CD8-positive, alpha-beta memory T cell (primary cell): Measurements from ENCODE around the gene PDSS2. TPM values are rescaled to one million over a fixed set of nuclear protein-coding genes. Genes with fewer than 3 reads are reported as not detected.
A peak's percentile ranks its signal among the peaks of the same experiment; 100 is the strongest.
"Not testable (repeated sequence)": the region's sequence is repeated elsewhere in the genome, so short reads cannot be mapped to it uniquely, and the experiment has no call there.

Experiments used
- CTCF ChIA-PET: fragments of 350-600 bp; sonication (Branson Sonifier 250); formaldehyde crosslinking; loops from one replicate; lab custom pipeline; 2021; ENCODE audit warnings: antibody characterized with exemption; lab: Charles Lee
- POLR2A ChIA-PET: fragments of 350-600 bp; sonication (Branson Sonifier 250); formaldehyde crosslinking; loops from one replicate; lab custom pipeline; 2021; ENCODE audit warnings: antibody characterized with exemption; lab: Charles Lee
- DNase-seq, 5 donors: peaks; one replicate each; pipeline versions ENCODE4 v3.0.0 to v3.0.0-alpha.2; 2020 to 2022; ENCODE audit warnings: mixed read lengths in 1 of 5
- H3K27ac ChIP-seq: one replicate; pipeline ENCODE4 v1.7.0; 2013; ENCODE audit warnings: low read depth, mild to moderate bottlenecking, low read length, moderate library complexity
- H3K27me3 ChIP-seq: 2 replicates; pipeline ENCODE4 v1.7.0; 2013; ENCODE audit warnings: low read length, mild to moderate bottlenecking; ENCODE audit not compliant: insufficient read depth, poor library complexity, severe bottlenecking
- H3K36me3 ChIP-seq: 2 replicates; pipeline ENCODE4 v1.7.0; 2013; ENCODE audit warnings: mild to moderate bottlenecking, low read length, moderate library complexity; ENCODE audit not compliant: insufficient read depth
- H3K4me1 ChIP-seq: 2 replicates; pipeline ENCODE4 v1.7.0; 2013; ENCODE audit warnings: mild to moderate bottlenecking, low read length, moderate library complexity; ENCODE audit not compliant: insufficient read depth
- H3K4me3 ChIP-seq: 2 replicates; pipeline ENCODE4 v1.7.0; 2013; ENCODE audit warnings: mild to moderate bottlenecking, low read length
- H3K9me3 ChIP-seq: 2 replicates; pipeline ENCODE4 v1.7.0; 2013; ENCODE audit warnings: mild to moderate bottlenecking, low read length
- H3K27ac Mint-ChIP-seq, 8 donors: one replicate each; pipeline ENCODE4 v1.8.0; 2020 to 2021; ENCODE audit warnings: mixed read lengths in 8 of 8, mild to moderate bottlenecking in 6 of 8, inconsistent platforms in 3 of 8, moderate library complexity in 3 of 8
- H3K27me3 Mint-ChIP-seq, 2 donors: one replicate each; pipeline ENCODE4 v1.8.0; 2020 to 2021; ENCODE audit warnings: mixed read lengths in 2 of 2, mild to moderate bottlenecking in 1 of 2, moderate library complexity in 1 of 2
- H3K36me3 Mint-ChIP-seq, 3 donors: one replicate each; pipeline ENCODE4 v1.8.0; 2020 to 2021; ENCODE audit warnings: mixed read lengths in 3 of 3, inconsistent platforms in 1 of 3, mild to moderate bottlenecking in 1 of 3
- H3K4me1 Mint-ChIP-seq, 3 donors: one replicate each; pipeline ENCODE4 v1.8.0; 2020 to 2021; ENCODE audit warnings: mixed read lengths in 3 of 3, inconsistent platforms in 1 of 3, mild to moderate bottlenecking in 1 of 3
- H3K4me3 Mint-ChIP-seq, 7 donors: one replicate each; pipeline ENCODE4 v1.8.0; 2020 to 2021; ENCODE audit warnings: mixed read lengths in 7 of 7, mild to moderate bottlenecking in 6 of 7, moderate library complexity in 4 of 7, inconsistent platforms in 2 of 7
- H3K9me3 Mint-ChIP-seq, 5 donors: one replicate each; pipeline ENCODE4 v1.8.0; 2020 to 2022; ENCODE audit warnings: mixed read lengths in 5 of 5, mild to moderate bottlenecking in 3 of 5, moderate library complexity in 2 of 5, inconsistent platforms in 1 of 5
- polyA plus RNA-seq: library from polyadenylated mRNA; unstranded; fragments of 300-500 nt; fragmentation: Illumina TruSeq; gene quantifications from one replicate; pipeline ENCODE4 v1.2.3, GENCODE V29; 2021
- total RNA-seq, 2 experiments: library from RNA; stranded (reverse); gene quantifications; one replicate each; pipeline ENCODE4 v1.2.3, GENCODE V29; 2021

The PDSS2 gene
- total and polyA plus RNA-seq, 3 experiments from 2014 or later: 13.4 to 14.2 (median 13.7) TPM

- H3K4me3 Mint-ChIP-seq, H3K4me3 ChIP-seq, H3K27ac ChIP-seq, POLR2A ChIA-PET, H3K27me3 Mint-ChIP-seq, DNase-seq, H3K4me1 Mint-ChIP-seq, H3K9me3 ChIP-seq, H3K4me1 ChIP-seq, H3K27me3 ChIP-seq, CTCF ChIA-PET, H3K36me3 ChIP-seq, H3K27ac Mint-ChIP-seq: not testable (repeated sequence)
- peaks cover 19 to 41% (median 31%) of the 10 kb centered on the region in 3 donors for H3K36me3 Mint-ChIP-seq
- H3K9me3 Mint-ChIP-seq: peaks cover 6 to 21% (median 15%) of the 10 kb centered on the region in 5 donors
Measured at GRCh38 chr6:107364173-107364572, 95.2 kb downstream of the PDSS2 start.

DNA sequence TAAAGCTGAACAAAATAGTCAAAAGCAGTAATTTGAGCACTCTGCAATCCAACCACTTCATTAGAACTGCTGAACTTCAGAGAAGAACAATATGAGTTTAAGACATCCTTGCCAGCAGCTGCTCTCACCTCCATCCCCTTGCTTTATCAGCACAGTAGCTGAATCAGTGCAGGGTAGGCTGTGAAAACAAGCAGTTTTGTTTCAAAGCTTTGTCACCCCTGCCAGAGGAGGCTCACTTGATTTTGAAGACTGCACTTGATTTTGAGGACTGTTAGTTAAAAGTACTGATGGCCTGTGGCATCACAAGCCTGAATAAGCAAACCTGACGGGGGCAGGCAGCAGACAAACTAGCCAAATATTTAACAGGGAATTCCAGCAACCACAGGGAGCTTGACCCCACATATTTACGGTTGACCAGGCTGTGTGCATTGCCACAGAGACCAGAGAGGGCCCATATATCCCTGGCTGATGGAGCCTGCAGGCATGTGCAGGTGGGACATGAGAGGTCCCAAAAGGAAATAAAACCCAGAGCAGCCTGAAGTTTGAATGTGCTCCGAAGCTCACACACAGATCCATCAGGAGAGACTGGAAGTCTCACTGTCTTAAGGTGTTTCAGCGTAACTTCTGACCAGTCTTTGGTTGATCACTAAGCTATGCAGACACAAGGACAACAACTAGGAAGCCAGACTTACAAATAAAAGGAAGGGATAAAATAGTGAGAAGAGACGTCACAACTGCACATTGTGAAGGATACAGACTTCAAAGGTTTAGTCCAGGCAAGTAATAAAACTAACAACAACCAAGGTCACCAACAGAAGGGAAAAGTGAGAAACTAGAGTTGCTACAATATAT lies 97.4 kb downstream of the PDSS2 start:
- peaks cover 4% of the 10 kb centered on the region for H3K36me3 ChIP-seq
- peaks cover 6 to 21% (median 13%) of the 10 kb centered on the region in 5 donors for H3K9me3 Mint-ChIP-seq
- no peaks in the 10 kb centered on the region for H3K4me1 ChIP-seq
- DNase-seq: no peak
- peaks cover 19 to 35% (median 31%) of the 10 kb centered on the region in 3 donors for H3K36me3 Mint-ChIP-seq
- H3K27me3 Mint-ChIP-seq: no peaks in the 10 kb centered on the region
- CTCF ChIA-PET: no interaction called here
- H3K4me3 Mint-ChIP-seq: no peak overlapping the region
- no peak overlapping the region for H3K27ac ChIP-seq
- no peaks in the 10 kb centered on the region for H3K27me3 ChIP-seq
- no peaks in the 10 kb centered on the region for H3K9me3 ChIP-seq
- no peak overlapping the region for H3K27ac Mint-ChIP-seq
- no peak overlapping the region for H3K4me3 ChIP-seq
- POLR2A ChIA-PET: no interaction called here
- peaks cover 0 to 9% (median 4%) of the 10 kb centered on the region in 3 donors for H3K4me1 Mint-ChIP-seq

DNA sequence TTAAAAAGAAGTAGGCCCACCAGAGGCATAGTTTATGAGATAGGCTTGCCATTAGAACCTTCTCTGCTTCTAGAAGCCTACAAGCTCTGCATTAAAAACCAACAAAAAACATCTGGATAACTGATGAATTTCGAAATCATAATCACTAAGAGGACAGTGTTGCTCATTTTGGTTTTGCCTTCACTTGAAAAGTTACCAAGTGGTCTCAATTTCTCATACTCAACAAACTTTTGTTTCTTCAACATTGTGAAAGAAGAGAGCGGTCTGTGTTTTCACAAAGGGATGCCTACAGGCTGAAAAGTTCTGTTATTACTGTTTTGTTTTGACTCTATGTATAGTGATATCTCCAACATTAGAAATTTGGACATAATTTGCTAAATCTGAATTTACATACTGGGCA lies 98.9 kb downstream of the PDSS2 start:
- no peak overlapping the region for H3K27ac Mint-ChIP-seq
- H3K27ac ChIP-seq: no peak overlapping the region
- H3K4me1 Mint-ChIP-seq: no peaks in the 10 kb centered on the region
- DNase-seq: no peak
- H3K4me3 Mint-ChIP-seq: no peak overlapping the region
- H3K27me3 Mint-ChIP-seq: no peaks in the 10 kb centered on the region
- POLR2A ChIA-PET: no interaction called here
- CTCF ChIA-PET: no interaction called here
- H3K36me3 ChIP-seq: peaks cover 4% of the 10 kb centered on the region
- H3K36me3 Mint-ChIP-seq: peaks cover 17 to 35% (median 31%) of the 10 kb centered on the region in 3 donors
- peaks cover 6 to 21% (median 13%) of the 10 kb centered on the region in 5 donors for H3K9me3 Mint-ChIP-seq
- no peaks in the 10 kb centered on the region for H3K27me3 ChIP-seq
- H3K4me3 ChIP-seq: no peak overlapping the region
- no peaks in the 10 kb centered on the region for H3K4me1 ChIP-seq
- H3K9me3 ChIP-seq: no peaks in the 10 kb centered on the region

GRCh38 chr6:107357842-107358241 lies 101.5 kb downstream of the PDSS2 start:
- POLR2A ChIA-PET: no interaction called here
- Mint-ChIP-seq H3K36me3 (peaks cover 9 to 20% (median 16%) of the 10 kb centered on the region in 3 donors), H3K4me1 (peaks cover 0 to 4% (median 0%) of the 10 kb centered on the region in 3 donors), H3K27me3 (no peaks in the 10 kb centered on the region), H3K4me3 (no peak overlapping the region), H3K27ac (no peak overlapping the region), H3K9me3 (peaks cover 4 to 9% (median 5%) of the 10 kb centered on the region in 5 donors)
- Histone ChIP-seq H3K27ac (no peak overlapping the region), H3K4me1 (no peaks in the 10 kb centered on the region), H3K4me3 (no peak overlapping the region), H3K36me3 (peaks cover 4% of the 10 kb centered on the region), H3K27me3 (no peaks in the 10 kb centered on the region), H3K9me3 (no peaks in the 10 kb centered on the region)
- CTCF ChIA-PET: no interaction called here
- DNase-seq: no peak

GRCh38 chr6:107357031-107357430 lies 102.3 kb downstream of the PDSS2 start:
- POLR2A ChIA-PET: no interaction called here

GRCh38 chr6:107355659-107356058 lies 103.7 kb downstream of the PDSS2 start:
- ChIA-PET CTCF (no interaction called here), POLR2A (no interaction called here)
- peaks cover 4% of the 10 kb centered on the region for H3K36me3 ChIP-seq
- Mint-ChIP-seq H3K4me1 (peaks cover 0 to 4% (median 0%) of the 10 kb centered on the region in 3 donors), H3K36me3 (peaks cover 0 to 7% (median 2%) of the 10 kb centered on the region in 3 donors), H3K27ac (peak overlapping the region in 1 of 8 donors; percentile 51), H3K4me3 (no peak overlapping the region), H3K27me3 (no peaks in the 10 kb centered on the region), H3K9me3 (no peaks in the 10 kb centered on the region)
- H3K4me1 ChIP-seq: no peaks in the 10 kb centered on the region
- H3K27me3 ChIP-seq: no peaks in the 10 kb centered on the region
- no peak overlapping the region for H3K4me3 ChIP-seq
- no peaks in the 10 kb centered on the region for H3K9me3 ChIP-seq
- H3K27ac ChIP-seq: no peak overlapping the region
- no peak for DNase-seq

More at GRCh38 chr6:107357031-107357430, 102.3 kb downstream of the PDSS2 start:
- Mint-ChIP-seq H3K4me1 (peaks cover 0 to 4% (median 0%) of the 10 kb centered on the region in 3 donors), H3K27ac (no peak overlapping the region), H3K9me3 (peaks cover 0 to under 1% (median 0%) of the 10 kb centered on the region in 5 donors), H3K27me3 (no peaks in the 10 kb centered on the region), H3K4me3 (no peak overlapping the region), H3K36me3 (peaks cover 5 to 14% (median 8%) of the 10 kb centered on the region in 3 donors)
- Histone ChIP-seq H3K4me3 (no peak overlapping the region), H3K9me3 (no peaks in the 10 kb centered on the region), H3K27me3 (no peaks in the 10 kb centered on the region), H3K36me3 (peaks cover 4% of the 10 kb centered on the region), H3K4me1 (no peaks in the 10 kb centered on the region), H3K27ac (no peak overlapping the region)
- DNase-seq: no peak
- CTCF ChIA-PET: no interaction called here

- Mint-ChIP-seq H3K9me3 (no peaks in the 10 kb centered on the region), H3K27ac (peak overlapping the region in 3 of 8 donors; percentile 12 to 40 (median 22)), H3K27me3 (no peaks in the 10 kb centered on the region), H3K4me1 (peaks cover 0 to 4% (median 0%) of the 10 kb centered on the region in 3 donors), H3K36me3 (no peaks in the 10 kb centered on the region), H3K4me3 (no peak overlapping the region)
- no peak overlapping the region for H3K4me3 ChIP-seq
- no peaks in the 10 kb centered on the region for H3K36me3 ChIP-seq
- CTCF ChIA-PET: no interaction called here
- H3K4me1 ChIP-seq: no peaks in the 10 kb centered on the region
- no peaks in the 10 kb centered on the region for H3K9me3 ChIP-seq
- POLR2A ChIA-PET: no interaction called here
- H3K27ac ChIP-seq: no peak overlapping the region
- no peak for DNase-seq
- H3K27me3 ChIP-seq: no peaks in the 10 kb centered on the region
Measured at GRCh38 chr6:107354451-107354850, 104.9 kb downstream of the PDSS2 start.

DNA sequence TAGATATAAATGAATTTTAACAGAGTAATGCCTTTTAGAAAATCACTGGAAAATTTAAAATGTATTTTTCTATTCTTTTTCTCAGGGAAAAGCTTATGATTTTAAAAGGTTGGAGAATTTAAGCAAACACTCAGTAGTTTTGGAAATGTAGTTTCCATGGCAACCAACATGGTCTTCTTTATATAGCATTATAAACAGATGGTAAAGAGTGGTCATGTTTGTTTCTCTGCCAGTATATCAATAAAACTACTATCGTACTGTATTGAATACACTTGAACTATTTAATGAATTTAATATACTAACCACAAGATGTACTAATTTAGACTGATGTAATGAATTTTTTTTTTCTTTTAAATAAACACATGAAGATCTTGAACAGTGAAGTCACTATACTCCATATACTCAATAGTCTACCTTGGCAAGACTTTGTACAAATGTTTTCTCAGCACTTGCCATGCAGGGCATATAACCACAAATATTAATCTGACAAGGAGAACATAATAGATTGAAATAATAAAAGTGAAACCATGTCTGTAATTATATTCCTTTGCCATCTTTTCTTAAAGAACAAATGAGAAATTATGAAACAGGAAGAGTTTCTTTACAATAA lies 105.5 kb downstream of the PDSS2 start:
- no peaks in the 10 kb centered on the region for H3K9me3 Mint-ChIP-seq
- Histone ChIP-seq H3K9me3 (no peaks in the 10 kb centered on the region), H3K4me1 (no peaks in the 10 kb centered on the region), H3K4me3 (no peak overlapping the region), H3K27me3 (no peaks in the 10 kb centered on the region), H3K27ac (no peak overlapping the region), H3K36me3 (no peaks in the 10 kb centered on the region)
- CTCF ChIA-PET: no interaction called here
- no peaks in the 10 kb centered on the region for H3K27me3 Mint-ChIP-seq
- DNase-seq: no peak
- no peak overlapping the region for H3K4me3 Mint-ChIP-seq
- H3K4me1 Mint-ChIP-seq: peaks cover 0 to 4% (median 0%) of the 10 kb centered on the region in 3 donors
- peak overlapping the region in 3 of 8 donors; percentile 12 to 40 (median 22) for H3K27ac Mint-ChIP-seq
- no peaks in the 10 kb centered on the region for H3K36me3 Mint-ChIP-seq
- POLR2A ChIA-PET: no interaction called here
